SK-N-MC (cell line): Measurements from ENCODE around the gene ZFAND3.

Experiments used
- EZH2 ChIP-seq: fragments of 200-600 bp; sonication (generic); IDR thresholded peaks from one replicate; pipeline ENCODE4 v1.6.1; 2017; ENCODE audit warnings: antibody characterized with exemption
- FOXP2 ChIP-seq: optimal IDR thresholded peaks from 2 replicates; pipeline ENCODE3; 2011; ENCODE audit warnings: mild to moderate bottlenecking, moderate library complexity; ENCODE audit not compliant: insufficient read depth; ENCODE audit errors: extremely low read length, control extremely low read depth
- POLR2AphosphoS5 ChIP-seq: IDR thresholded peaks from 2 replicates; pipeline ENCODE4 v1.6.1; 2012; ENCODE audit warnings: mild to moderate bottlenecking, low read depth, low read length, borderline replicate concordance

- no peak for TF ChIP-seq POLR2AphosphoS5
- no peak for TF ChIP-seq EZH2
- TF ChIP-seq FOXP2, result no peak
Measured at GRCh38 chr6:37882292-37882691, 62.8 kb downstream of the ZFAND3 start.
